ENCODE measurements around the gene DDX20. TPM values are rescaled to one million over a fixed set of nuclear protein-coding genes. Genes with fewer than 3 reads are reported as not detected.

DDX20 gene
- total and polyA plus RNA-seq, 2 of the 8 experiments (the other 6 are each of a cell fraction or from before 2014, with no cell fraction given), result 7.5 to 24.7 TPM

- Histone ChIP-seq H2AK5ac (ENCODE audit: low read depth, low read length) (no peak overlapping the region), H3K27ac (ENCODE audit: low read depth, low read length) (no peak overlapping the region), H3K23ac (ENCODE audit: insufficient read length) (no peak overlapping the region), H2AFZ (ENCODE audit: low read length) (no peak overlapping the region), H3K18ac (ENCODE audit: extremely low read depth, low read length) (no peak overlapping the region), H4K8ac (ENCODE audit: extremely low read depth, insufficient read depth, low read length) (no peak overlapping the region), H2BK5ac (ENCODE audit: low read depth, low read length) (no peak overlapping the region), H3K4ac (replicated peaks; ENCODE audit: insufficient read length, low read depth, low read length) (no peak overlapping the region), H3K79me2 (ENCODE audit: control insufficient read depth in 1 of 2, insufficient read depth in 2 of 2, low read length in 2 of 2) (no peaks in the 10 kb centered on the region), H2BK120ac (replicated peaks; ENCODE audit: low read depth, low read length) (no peak overlapping the region), H4K91ac (replicated peaks; ENCODE audit: insufficient read length, low read length) (no peak overlapping the region), H3K4me1 (replicated peaks in 1 of 4; ENCODE audit: control insufficient read depth in 3 of 4, insufficient read depth in 4 of 4, low read length in 3 of 4) (no peaks in the 10 kb centered on the region), H2BK20ac (ENCODE audit: low read length) (no peak overlapping the region), H4K5ac (ENCODE audit: insufficient read length, low read depth, low read length) (no peak overlapping the region), H3K36me3 (ENCODE audit: control insufficient read depth in 2 of 4, insufficient read depth in 4 of 4, low read length in 3 of 4) (no peaks in the 10 kb centered on the region), H3K4me2 (ENCODE audit: insufficient read depth in 1 of 2, low read depth in 2 of 2, low read length in 2 of 2) (no peak overlapping the region), H4K20me1 (replicated peaks in 1 of 2; ENCODE audit: control insufficient read depth in 1 of 2, insufficient read depth in 2 of 2, low read length in 2 of 2) (no peaks in the 10 kb centered on the region), H3K79me1 (ENCODE audit: low read depth, low read length) (no peaks in the 10 kb centered on the region), H3K27me3 (replicated peaks in 1 of 4; ENCODE audit: control insufficient read depth in 3 of 4, extremely low read depth in 1 of 4, insufficient read depth in 3 of 4, low read length in 3 of 4) (no peaks in the 10 kb centered on the region), H3K9ac (replicated peaks in 1 of 4; ENCODE audit: extremely low read depth in 1 of 4, low read depth in 3 of 4, low read length in 3 of 4) (no peak overlapping the region), H3K23me2 (ENCODE audit: low read depth, low read length) (no peaks in the 10 kb centered on the region), H2BK12ac (ENCODE audit: low read depth, low read length) (no peak overlapping the region), H3K14ac (ENCODE audit: insufficient read length) (no peak overlapping the region), H3K9me3 (ENCODE audit: insufficient read depth in 2 of 2, low read depth in 1 of 2, low read length in 1 of 2) (no peaks in the 10 kb centered on the region), H3K4me3 (ENCODE audit: extremely low read depth in 1 of 4, insufficient read depth in 2 of 4, low read depth in 3 of 4, low read length in 4 of 4) (no peak overlapping the region), H3K56ac (replicated peaks; ENCODE audit: insufficient read length, low read depth, low read length) (no peak overlapping the region), H2BK15ac (ENCODE audit: low read length) (no peak overlapping the region)
- CTCF ChIA-PET (ENCODE audit: partially characterized antibody), result interaction anchor here (1.2 to 2.2 kb wide), 5 partner anchors 12 to 144 kb away, joined by 3 to 10 read pairs (median 5); no protein-coding TSS in a partner anchor
- POLR2A ChIA-PET (ENCODE audit: partially characterized antibody), result no interaction called here
- 88% methylated on average over 9 of the region's 9 CpGs; no CpG with 5 or more reads in 1 of the 2 experiments for WGBS, 2 experiments (ENCODE audit: extremely low coverage in 1 of 2, insufficient coverage in 1 of 2, insufficient read length in 1 of 2, insufficient replicate concordance in 2 of 2, low coverage in 1 of 2, low lambda C conversion rate in 2 of 2, missing lambda C conversion rate in 1 of 2)
- no peak for DNase-seq (ENCODE audit: low read depth in 1 of 2, low spot score in 2 of 2)
- no peak for FAIRE-seq
- TF ChIP-seq CHD1 (IDR thresholded peaks at IDR 0.05; ENCODE audit: low read depth, low read length) (no peak), PHF8 (conservative IDR thresholded peaks at IDR 0.05; ENCODE audit: low read depth, low read length) (no peak), POLR2AphosphoS5 (IDR thresholded peaks at IDR 0.05; ENCODE audit: low read depth, low read length) (no peak), TBP (IDR thresholded peaks at IDR 0.05; ENCODE audit: low read depth, low read length) (no peak), TEAD4 (IDR thresholded peaks at IDR 0.05; ENCODE audit: low read depth, low read length) (no peak), RXRA (IDR thresholded peaks at IDR 0.05; ENCODE audit: insufficient read depth, low read depth, low read length) (no peak), RFX5 (IDR thresholded peaks at IDR 0.05; ENCODE audit: borderline replicate concordance, low read depth, low read length) (no peak), CTBP2 (IDR thresholded peaks at IDR 0.05; ENCODE audit: borderline replicate concordance, insufficient read depth, insufficient read length, low read length) (no peak)
Measured at GRCh38 chr1:111814305-111814628, 58.6 kb downstream of the DDX20 start.
